ENCODE data around the gene DDX59.

Gene DDX59

DNA sequence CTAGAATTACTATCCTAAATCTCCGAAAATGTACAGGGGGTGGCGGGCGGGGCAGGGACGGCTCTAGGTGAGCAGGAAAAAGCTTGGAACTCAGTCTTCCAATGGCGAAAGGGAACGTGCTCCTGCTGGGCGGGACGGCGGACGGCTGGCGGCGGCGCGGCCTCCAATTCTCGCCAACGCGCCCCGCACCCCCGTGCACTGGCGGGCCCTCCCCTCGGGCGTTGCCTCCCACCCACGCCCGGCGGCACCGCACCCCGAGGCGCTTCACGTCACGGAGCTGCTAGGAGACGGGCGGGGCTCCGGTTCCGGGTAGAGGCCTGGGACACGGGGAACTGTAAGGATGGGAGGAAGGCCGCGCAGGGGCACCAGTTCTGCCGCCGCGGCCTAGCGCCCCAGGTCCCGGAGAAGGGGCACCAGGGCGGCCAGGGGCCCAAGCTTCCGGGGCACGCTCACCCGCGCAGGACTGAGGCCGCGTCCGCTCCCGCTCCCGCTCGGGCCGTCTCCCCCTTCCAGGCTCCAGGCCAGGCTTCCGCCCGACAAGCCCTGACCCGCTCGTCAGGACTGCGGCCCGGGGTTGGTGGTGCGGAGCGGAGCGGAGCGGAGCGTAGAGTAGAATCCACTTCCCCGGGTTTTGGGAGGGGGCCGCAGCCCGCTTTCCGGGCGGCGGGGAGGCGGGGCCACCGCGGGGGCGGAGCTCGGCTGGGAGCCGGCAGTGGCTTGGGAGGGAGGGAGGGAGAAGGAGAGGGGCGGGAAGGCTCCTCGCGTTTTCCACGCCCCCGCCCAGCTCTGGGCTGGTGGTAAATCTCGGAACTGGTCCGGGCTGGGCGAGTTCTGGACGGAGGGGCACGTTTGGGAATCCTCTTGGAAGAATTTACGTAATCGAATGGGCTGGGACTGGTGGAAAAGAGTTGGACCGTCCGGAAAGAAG lies at the start of gene DDX59:
Gene DDX59 (minus strand): TSS at position 594 of the 928 bp plus-strand sequence. CDS start 3,167 bp downstream, outside the sequence.
- DNase-seq = peak; percentile 95

DNA sequence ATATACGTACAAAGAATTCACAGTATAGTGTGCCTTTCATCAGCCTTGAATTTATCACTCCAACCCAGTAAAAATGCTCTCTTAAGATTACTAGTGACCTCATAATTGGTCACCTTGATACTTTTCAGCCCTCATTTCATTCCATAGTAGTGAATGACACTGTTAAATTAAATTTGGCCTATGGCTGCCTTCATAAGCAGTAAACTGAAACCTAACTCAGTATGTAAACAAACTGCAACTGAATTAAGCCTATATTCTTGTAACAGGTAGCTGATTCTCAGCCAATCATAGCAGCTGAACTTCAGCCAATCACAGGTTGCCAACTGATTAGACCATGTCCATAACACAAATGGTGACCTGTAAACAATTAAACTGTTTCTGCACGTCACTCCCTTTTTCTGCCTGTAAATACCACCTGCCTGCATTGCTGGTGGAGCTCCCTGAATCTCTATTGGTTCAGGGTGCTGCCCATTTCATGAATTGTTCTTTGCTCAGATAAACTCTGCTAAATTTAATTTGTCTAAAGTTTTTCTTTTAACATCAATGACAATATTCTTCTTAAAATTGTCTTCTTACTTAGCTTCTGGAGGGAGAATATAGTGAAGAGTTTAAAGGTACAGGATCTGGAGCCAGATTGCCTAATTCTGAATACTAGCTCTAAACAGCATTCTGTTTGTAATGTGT lies 44.9 kb upstream of the DDX59 start:
- DNase-seq = no peak

GRCh38 chr1:200710166-200710565 lies 40.5 kb upstream of the DDX59 start:
- peak; percentile 13 for DNase-seq

DNA sequence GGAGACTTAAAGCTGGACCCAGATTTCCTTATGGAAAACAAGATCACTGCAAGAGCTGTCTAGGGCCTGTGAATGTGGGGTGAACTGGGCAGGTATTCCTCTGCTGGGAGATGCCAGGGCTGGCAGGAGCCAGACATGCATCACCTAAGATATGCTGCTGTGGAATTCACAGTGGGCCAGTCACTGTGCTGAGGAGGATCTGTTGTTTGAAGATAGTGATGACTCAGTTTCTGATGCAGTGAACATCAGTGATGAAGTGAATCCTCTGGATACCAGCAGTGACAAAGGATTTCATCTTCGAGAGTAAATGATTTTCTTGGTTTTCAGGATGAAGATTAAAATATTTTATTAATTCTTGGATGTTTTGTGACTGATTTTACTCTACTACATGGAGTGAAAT lies 39.1 kb upstream of the DDX59 start:
- DNase-seq = peak; percentile 9

DNA sequence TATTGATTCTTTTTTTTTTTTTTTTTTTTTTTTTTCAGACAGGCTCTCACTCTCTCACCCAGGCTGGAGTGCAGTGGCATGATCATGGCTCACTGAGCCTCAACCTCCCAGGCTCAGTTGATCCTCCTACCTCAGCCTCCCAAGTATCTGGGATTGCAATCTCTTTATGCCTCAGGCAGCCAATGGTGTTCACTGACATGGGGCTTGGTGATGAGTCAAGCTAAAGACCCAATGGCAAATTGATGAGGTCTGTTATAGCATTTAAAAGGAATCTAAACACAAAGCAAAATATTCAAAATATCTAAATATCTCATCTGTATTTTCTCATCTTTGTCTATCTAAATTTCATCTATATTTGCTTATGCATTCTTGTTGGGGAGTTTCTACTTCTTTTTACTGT lies 38.5 kb upstream of the DDX59 start:
- DNase-seq = no peak

- DNase-seq = no peak
Observed at GRCh38 chr1:200707116-200707515, 37.4 kb upstream of the DDX59 start.

DNA sequence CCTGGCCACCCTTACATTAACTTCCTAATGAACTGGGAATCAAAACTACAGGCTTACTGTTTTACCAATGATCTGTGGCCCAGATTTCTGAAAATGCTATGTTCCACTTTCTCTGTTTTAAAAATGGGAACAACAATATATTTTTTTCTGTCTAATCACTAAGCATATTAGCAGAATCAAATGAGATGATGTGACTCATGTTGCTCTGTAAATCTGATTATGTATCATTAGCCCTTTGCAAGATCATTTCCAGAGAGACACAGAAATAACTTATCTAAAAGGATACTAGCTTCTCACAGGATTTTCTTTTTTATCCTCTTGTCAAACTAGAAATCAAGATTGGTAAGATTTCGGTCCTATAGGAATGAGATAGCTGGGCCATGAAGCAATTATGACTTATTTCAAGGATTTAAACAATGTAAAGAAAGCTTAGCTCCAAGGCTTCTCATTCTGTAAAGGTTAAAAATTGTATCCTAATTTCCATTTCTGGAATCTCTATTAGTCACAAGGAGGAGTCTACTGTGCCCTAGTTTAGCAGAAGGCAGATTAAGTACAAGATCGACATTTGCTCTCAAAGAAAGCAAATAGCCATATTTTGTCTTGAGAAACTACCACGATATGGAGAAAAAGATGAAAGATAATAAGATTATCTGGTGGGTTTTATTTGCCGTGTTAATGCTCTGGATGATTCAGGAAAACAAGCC lies 36.6 kb upstream of the DDX59 start:
- DNase-seq = no peak

DNA sequence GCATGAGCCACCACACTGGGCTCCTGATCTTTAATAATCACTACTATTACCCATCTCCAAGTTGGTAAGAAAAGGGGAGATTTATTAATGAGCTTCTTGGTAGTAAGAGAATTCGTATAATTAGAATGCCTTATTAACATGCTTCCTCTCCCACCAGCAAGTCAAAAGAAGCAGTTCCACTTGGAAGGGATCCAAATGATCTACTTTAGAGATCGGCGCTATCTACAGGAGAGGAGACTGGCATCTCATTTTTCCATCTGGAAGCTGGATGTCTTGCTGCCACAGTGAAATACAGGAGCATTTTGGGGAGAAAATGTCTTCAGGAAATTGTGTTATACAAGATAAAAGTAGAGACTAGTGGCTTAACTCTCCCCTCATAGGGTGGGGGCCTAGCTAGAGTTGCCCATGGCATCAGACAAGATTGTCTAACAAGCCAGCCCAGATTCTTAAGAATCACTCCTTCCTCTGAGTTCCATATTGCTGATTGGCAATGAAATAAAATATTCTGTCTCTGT lies 35.3 kb upstream of the DDX59 start:
- peak; percentile 10 for DNase-seq

- no peak for DNase-seq
Observed at GRCh38 chr1:200699871-200700270, 30.2 kb upstream of the DDX59 start.

DNA sequence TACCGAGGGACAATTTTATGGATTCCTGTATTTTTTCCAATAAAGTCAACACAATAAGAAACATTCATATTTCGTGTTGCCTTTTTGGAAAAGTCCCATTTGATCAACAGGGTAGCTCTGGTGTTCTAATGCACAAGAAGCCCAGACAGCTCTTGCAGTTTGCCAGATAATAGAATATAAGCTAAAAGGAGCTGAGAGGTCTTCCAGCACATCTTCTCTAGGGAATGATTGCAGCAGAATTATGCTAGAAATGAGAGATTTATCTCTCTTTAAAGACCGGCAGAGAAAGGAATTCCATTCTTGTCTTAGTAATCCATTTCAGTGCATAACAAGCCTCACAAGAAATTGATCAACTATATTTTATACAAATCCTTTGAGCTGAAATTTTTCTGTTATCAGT lies 25.0 kb upstream of the DDX59 start:
- no peak for DNase-seq

DNA sequence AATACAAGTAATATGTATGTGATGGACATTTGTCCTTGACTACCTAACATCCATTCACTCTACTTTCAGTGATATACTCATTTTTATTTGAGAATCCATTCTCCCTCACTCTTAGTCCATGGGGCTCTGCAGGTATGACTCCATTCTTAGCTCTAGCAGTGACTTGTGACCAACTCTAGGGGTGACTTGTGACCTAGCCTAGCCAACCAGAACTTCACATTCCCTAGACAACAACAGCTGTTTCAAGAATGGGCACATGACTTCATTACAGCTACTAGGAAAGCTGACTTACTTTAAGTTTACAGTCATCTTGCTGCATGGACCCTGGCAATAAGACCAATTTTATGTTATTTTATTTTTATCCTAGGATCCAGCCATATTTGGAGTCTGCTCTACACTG lies 23.6 kb upstream of the DDX59 start:
- DNase-seq = no peak

DNA sequence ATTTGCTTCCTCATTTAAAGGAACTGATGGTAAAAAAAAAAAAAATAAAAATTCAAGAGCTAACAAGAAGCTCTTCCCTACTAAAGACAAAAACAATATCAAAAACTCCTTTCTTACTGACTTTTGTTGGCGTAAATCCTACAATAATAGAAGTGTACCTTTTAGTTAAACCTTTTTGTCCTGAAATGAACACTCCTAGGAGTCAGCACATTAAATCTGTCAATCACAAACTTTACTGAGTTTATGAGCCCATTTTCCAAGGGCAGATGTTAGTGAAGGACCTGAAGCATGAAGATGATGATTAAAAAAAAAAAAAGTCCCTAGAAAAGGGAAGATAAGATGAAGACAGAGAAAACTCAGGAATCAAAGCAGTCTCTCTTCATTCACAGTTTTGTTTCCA lies 22.6 kb upstream of the DDX59 start:
- DNase-seq = no peak

GRCh38 chr1:200686620-200687019 lies 16.9 kb upstream of the DDX59 start:
- DNase-seq = no peak

GRCh38 chr1:200684015-200684414 lies 14.3 kb upstream of the DDX59 start:
- DNase-seq = no peak

- no peak for DNase-seq
Observed at GRCh38 chr1:200683298-200683697, 13.6 kb upstream of the DDX59 start.

- no peak for DNase-seq
Observed at GRCh38 chr1:200681231-200681630, 11.5 kb upstream of the DDX59 start.

DNA sequence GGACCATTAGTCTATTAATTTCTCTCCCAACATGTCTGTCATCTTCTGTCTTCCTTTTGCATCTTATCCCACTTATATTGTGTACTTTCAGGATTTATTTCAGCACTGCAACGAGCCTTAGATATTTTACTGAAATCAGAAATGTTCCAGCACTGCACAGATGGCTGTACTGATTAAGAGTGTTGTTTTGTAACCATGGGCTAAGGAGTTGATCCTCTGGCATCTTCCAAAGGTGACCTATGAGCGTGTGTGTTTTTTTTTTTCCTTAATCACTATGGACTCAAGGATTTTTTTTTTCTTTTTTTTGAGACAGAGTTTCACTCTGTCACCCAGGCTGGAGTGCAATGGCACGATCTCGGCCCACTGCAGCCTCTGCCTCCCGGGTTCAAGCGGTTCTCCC lies 7.1 kb upstream of the DDX59 start:
- DNase-seq = no peak

GRCh38 chr1:200675588-200675852 lies 5.8 kb upstream of the DDX59 start:
- no peak for DNase-seq

- DNase-seq = no peak
Observed at GRCh38 chr1:200674838-200675587, 5.3 kb upstream of the DDX59 start.

DNA sequence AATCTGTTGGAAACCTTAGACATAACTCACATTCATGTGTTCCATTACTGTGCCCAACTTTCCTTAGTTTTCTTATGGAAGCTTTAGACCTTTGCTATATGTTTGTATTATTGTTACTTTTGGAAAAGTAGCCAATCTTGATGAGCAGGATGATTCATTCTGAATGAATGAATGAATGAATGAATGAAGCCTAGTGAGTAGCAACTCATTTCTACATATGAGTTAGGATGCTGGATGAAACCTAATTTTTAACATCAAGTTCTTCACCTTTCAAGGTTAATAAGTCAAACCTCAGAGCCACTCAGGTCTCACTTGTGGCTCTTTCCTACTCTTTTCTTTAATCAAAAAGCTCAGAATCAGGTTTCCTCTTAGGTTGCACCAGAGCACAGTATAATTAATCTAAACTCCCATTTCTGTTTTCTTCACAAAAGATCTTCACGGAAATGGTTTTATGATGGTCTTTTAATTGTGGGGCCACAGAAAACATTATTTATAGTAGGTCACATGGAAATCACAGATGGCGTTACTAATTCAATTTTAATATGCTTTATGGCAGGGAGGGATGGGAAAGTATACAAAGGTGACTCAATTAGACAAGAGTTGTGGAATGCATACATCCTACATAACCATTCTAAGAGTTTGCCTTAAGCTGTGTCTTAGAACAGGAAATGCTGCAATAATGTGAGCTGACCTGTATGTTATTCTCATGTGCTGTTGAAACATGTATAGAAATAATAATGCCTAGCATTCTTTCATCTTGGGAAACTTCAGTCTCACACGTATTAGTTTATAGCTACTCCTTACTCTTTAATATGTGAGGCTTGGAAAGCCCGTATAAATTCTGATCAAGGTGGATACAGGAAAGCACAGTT lies 4.5 kb upstream of the DDX59 start:
- no peak for DNase-seq

- peak; percentile 9 for DNase-seq
Observed at GRCh38 chr1:200671235-200671786, 1.6 kb upstream of the DDX59 start.

Data from hematopoietic multipotent progenitor cell treated with erythropoietin and hydrocortisone succinate and interleukin-3 and kit ligand, for 6 days (in vitro differentiated cells).